Left renal cortex interstitium (tissue), 4 donors: ENCODE measurements around the gene LRRC9. TPM values are rescaled to one million over a fixed set of nuclear protein-coding genes. Genes with fewer than 3 reads are reported as not detected.

Experiments
- DNase-seq, 4 donors: peaks; one replicate each; pipeline ENCODE4 v3.0.0-alpha.2; 2013; ENCODE audit warnings: low read depth in 4 of 4, low spot score in 2 of 4, missing footprints in 1 of 4
- polyA plus RNA-seq, 4 donors: library from polyadenylated mRNA; unstranded; fragments of 120-200 nt; gene quantifications; one replicate each; pipeline ENCODE4 v1.2.1, GENCODE V29; 2013; ENCODE audit not compliant: insufficient read length in 4 of 4

Gene LRRC9
- polyA plus RNA-seq, 4 donors = 1.8 to 3.5 (median 2.5) TPM

GRCh38 chr14:60101786-60102185, 181.8 kb downstream of the LRRC9 start:
- DNase-seq = no peak

GRCh38 chr14:60102389-60102788, 182.4 kb downstream of the LRRC9 start:
- DNase-seq = no peak

GRCh38 chr14:60106339-60106738, 186.4 kb downstream of the LRRC9 start:
- DNase-seq = no peak

- no peak for DNase-seq
Observed at GRCh38 chr14:60107477-60107876, 187.5 kb downstream of the LRRC9 start.

GRCh38 chr14:60111732-60112131, 191.8 kb downstream of the LRRC9 start:
- DNase-seq = no peak

Other genes with a start within 250 kb of the LRRC9 start
- 1 to 10 TPM; 3.3 to 5.3 (median 3.9) TPM for gene RTN1, start 49.4 kb upstream of the LRRC9 start, polyA plus RNA-seq
- gene PCNX4, start 171.8 kb downstream of the LRRC9 start, polyA plus RNA-seq = 100 to 1,000 TPM in 1 of 4 donors, 10 to 100 TPM in 3; 78.7 to 116 (median 86.2) TPM
- 10 to 100 TPM; 52.4 to 97.3 (median 72.8) TPM for gene DHRS7, start 245.3 kb downstream of the LRRC9 start, polyA plus RNA-seq